ENCODE measurements around the gene GID8.

Gene GID8

DNA sequence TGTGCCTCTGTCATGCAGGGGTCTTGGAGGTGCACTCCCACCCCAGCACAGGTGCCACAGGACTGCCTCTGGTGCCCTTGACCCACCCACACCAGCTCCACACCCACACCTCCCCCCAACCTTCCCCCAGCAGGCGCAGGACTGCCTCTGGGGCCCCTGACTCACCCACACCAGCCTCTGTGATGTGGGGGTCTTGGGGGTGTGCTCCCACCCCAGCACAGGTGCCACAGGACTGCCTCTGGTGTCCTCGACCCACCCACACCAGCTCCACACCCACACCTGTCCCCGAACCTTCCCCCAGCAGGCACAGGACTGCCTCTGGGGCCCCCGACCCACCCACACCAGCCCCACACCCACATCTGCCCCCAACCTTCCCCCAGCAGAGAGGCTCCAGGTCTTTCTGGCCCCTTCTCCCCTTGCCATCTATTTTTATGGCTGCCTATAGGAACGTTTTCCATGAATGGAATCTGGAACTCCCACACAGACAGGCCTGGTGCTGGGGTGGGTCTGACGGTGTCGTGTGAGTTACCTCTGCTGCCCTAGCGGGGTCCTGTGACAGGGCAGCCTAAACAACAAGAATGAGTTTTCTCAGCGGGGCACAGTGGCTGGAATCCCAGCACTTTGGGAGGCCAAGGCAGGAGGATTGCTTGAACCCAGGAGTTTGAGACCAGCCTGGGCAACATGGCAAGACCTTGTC, 38.0 kb downstream of the GID8 start:
- Histone ChIP-seq H3K27me3 (ENCODE audit: control insufficient read depth, low read length) (peaks cover 63% of the 10 kb centered on the region), H3K4me1 (ENCODE audit: control insufficient read depth, low read length) (peaks cover 64% of the 10 kb centered on the region), H3F3A (ENCODE audit: control insufficient read depth, insufficient read depth) (no peaks in the 10 kb centered on the region), H3K27ac (ENCODE audit: low read depth, low read length) (no peak overlapping the region), H3K4me2 (ENCODE audit: low read length) (no peak overlapping the region), H3K36me3 (ENCODE audit: control insufficient read depth, low read length) (no peaks in the 10 kb centered on the region), H3K79me2 (ENCODE audit: control insufficient read depth, low read length) (no peaks in the 10 kb centered on the region), H3K4me3 (ENCODE audit: low read length) (no peak overlapping the region), H4K20me1 (ENCODE audit: control insufficient read depth, insufficient read depth, low read depth, low read length) (no peaks in the 10 kb centered on the region; the same call in 1 of the 2 replicates), H3K9me3 (ENCODE audit: control insufficient read depth, insufficient read depth, low read length) (no peaks in the 10 kb centered on the region), H3K9me2 (replicated peaks; ENCODE audit: control insufficient read depth, low read length) (no peaks in the 10 kb centered on the region)
- TF ChIP-seq EZH2phosphoT487 (IDR thresholded peaks at IDR 0.05; ENCODE audit: borderline replicate concordance, low read length) = no peak
- TF ChIP-seq, protein P1, sequence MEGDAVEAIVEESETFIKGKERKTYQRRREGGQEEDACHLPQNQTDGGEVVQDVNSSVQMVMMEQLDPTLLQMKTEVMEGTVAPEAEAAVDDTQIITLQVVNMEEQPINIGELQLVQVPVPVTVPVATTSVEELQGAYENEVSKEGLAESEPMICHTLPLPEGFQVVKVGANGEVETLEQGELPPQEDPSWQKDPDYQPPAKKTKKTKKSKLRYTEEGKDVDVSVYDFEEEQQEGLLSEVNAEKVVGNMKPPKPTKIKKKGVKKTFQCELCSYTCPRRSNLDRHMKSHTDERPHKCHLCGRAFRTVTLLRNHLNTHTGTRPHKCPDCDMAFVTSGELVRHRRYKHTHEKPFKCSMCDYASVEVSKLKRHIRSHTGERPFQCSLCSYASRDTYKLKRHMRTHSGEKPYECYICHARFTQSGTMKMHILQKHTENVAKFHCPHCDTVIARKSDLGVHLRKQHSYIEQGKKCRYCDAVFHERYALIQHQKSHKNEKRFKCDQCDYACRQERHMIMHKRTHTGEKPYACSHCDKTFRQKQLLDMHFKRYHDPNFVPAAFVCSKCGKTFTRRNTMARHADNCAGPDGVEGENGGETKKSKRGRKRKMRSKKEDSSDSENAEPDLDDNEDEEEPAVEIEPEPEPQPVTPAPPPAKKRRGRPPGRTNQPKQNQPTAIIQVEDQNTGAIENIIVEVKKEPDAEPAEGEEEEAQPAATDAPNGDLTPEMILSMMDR (IDR thresholded peaks at IDR 0.05; ENCODE audit: low read depth, low read length, poor library complexity, severe bottlenecking) = no peak

DNA sequence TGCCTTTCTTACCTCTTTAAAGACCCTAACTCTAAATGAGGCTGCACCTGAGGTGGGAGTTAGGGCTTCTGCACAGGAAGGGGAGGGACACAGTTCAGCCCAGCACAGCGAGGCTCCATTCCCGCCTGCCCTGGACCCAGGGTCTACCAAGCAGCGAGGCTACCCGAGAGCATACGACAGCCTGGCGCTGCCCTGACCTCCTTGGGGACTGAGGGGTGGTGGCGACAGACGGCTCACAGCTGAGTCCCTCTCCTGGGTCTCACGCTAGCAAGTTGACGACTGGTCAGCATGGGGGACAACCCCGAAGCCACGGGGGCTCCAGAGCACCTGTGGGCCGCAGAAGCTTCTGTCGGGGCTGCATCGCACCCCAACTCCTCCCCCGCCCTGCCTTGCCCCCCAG, 38.9 kb downstream of the GID8 start:
- H3K9me2 ChIP-seq (replicated peaks; ENCODE audit: control insufficient read depth, low read length) = no peaks in the 10 kb centered on the region
- TF ChIP-seq EZH2phosphoT487 (IDR thresholded peaks at IDR 0.05; ENCODE audit: borderline replicate concordance, low read length) = no peak
- peak overlapping the region; percentile 70 for H3K4me3 ChIP-seq (ENCODE audit: low read length)
- peaks cover 70% of the 10 kb centered on the region for H3K4me1 ChIP-seq (ENCODE audit: control insufficient read depth, low read length)
- H3K9me3 ChIP-seq (ENCODE audit: control insufficient read depth, insufficient read depth, low read length) = no peaks in the 10 kb centered on the region
- H3K79me2 ChIP-seq (ENCODE audit: control insufficient read depth, low read length) = no peaks in the 10 kb centered on the region
- H3K4me2 ChIP-seq (ENCODE audit: low read length) = peak overlapping the region; percentile 93
- peaks cover 64% of the 10 kb centered on the region for H3K27me3 ChIP-seq (ENCODE audit: control insufficient read depth, low read length)
- H3K36me3 ChIP-seq (ENCODE audit: control insufficient read depth, low read length) = no peaks in the 10 kb centered on the region
- H3F3A ChIP-seq (ENCODE audit: control insufficient read depth, insufficient read depth) = no peaks in the 10 kb centered on the region
- H3K27ac ChIP-seq (ENCODE audit: low read depth, low read length) = 0 out of 2 replicates have a peak overlapping the region, but pooled peaks have one; percentile 63
- no peaks in the 10 kb centered on the region for H4K20me1 ChIP-seq (ENCODE audit: control insufficient read depth, insufficient read depth, low read depth, low read length)

DNA sequence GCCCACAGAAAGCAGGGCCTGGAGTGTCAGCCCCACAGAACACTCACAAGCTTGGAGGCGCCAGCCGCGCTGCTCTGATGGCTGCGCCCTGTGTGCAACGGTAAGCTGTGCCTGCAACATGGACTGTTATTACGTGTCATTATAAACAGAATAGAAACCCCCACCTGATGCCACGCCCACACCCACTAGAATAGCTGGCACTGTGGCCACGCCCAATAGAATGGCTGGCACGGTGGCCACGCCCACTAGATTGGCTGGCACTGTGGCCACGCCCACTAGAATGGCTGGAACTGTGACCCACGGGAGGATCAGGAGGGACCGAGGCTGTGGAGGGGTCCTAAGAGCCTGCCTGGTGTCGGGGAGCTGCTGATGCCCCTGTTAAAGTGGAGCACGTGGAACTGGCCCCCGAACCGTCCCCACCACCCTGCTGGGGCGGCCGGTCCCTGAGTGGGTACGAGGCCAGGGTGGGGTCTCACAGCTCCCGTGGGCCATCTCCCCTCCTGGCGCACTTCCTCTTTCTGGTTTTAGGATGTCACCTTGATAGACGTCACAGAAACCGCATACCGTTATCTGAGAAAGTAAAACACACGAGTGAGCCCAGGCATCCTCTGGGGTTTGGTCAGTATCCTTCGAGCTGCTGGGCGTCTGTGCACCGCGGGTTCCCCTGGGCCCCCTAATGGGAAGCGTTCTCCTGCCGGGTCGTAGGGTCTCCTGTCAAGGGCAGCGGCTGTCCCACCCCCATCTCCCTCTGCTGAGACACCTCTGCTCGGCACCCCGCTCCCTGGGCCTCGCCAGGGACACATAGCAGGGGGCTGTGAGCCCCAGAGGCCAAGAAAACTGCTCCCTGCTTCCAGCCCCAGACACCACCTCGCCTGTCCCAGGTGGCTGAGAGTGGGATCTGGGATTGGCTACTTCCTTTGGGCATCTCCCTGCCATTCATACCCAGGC, 39.9 kb downstream of the GID8 start:
- TF ChIP-seq EZH2phosphoT487 (IDR thresholded peaks at IDR 0.05; ENCODE audit: borderline replicate concordance, low read length) = 0 out of 2 replicates have a peak, but pooled peaks have one; percentile 38
- TF ChIP-seq, protein P1 (IDR thresholded peaks at IDR 0.05; ENCODE audit: low read depth, low read length, poor library complexity, severe bottlenecking) = no peak
- H3K79me2 ChIP-seq (ENCODE audit: control insufficient read depth, low read length) = no peaks in the 10 kb centered on the region
- no peaks in the 10 kb centered on the region for H3F3A ChIP-seq (ENCODE audit: control insufficient read depth, insufficient read depth)
- peak overlapping the region; percentile 93 for H3K4me2 ChIP-seq (ENCODE audit: low read length)
- H3K36me3 ChIP-seq (ENCODE audit: control insufficient read depth, low read length) = no peaks in the 10 kb centered on the region
- H4K20me1 ChIP-seq (ENCODE audit: control insufficient read depth, insufficient read depth, low read depth, low read length) = no peaks in the 10 kb centered on the region
- H3K4me3 ChIP-seq (ENCODE audit: low read length) = peak overlapping the region; percentile 70
- no peaks in the 10 kb centered on the region for H3K9me2 ChIP-seq (replicated peaks; ENCODE audit: control insufficient read depth, low read length)
- H3K27ac ChIP-seq (ENCODE audit: low read depth, low read length) = peak overlapping the region; percentile 63
- peaks cover 68% of the 10 kb centered on the region for H3K27me3 ChIP-seq (ENCODE audit: control insufficient read depth, low read length)
- H3K9me3 ChIP-seq (ENCODE audit: control insufficient read depth, insufficient read depth, low read length) = no peaks in the 10 kb centered on the region
- peaks cover 69% of the 10 kb centered on the region for H3K4me1 ChIP-seq (ENCODE audit: control insufficient read depth, low read length)
